ENCODE data around the gene ANKMY1.

GRCh38 chr2:240526521-240526920, 31.3 kb downstream of the ANKMY1 start:
- TF ChIP-seq CTCF (IDR thresholded peaks at IDR 0.05; ENCODE audit: insufficient read depth, low read length) = no peak
- TF ChIP-seq POLR2AphosphoS5 (IDR thresholded peaks at IDR 0.05; ENCODE audit: low read depth) = no peak
